Neural cell (in vitro differentiated cells): ENCODE results near the gene SPHK2. TPM values are rescaled to one million over a fixed set of nuclear protein-coding genes. Genes with fewer than 3 reads are reported as not detected.

ENCODE experiments used
- H2AFZ ChIP-seq: fragments of 200-600, 300-800 bp; sonication (generic), shearing (Covaris generic); 2 replicates; pipeline ENCODE4 v1.6.0; 2014; ENCODE audit warnings: low read depth, mild to moderate bottlenecking, antibody characterized with exemption, low read length, moderate library complexity
- H3F3A ChIP-seq: fragments of 200-600 bp; shearing (Covaris generic); 2 replicates; pipeline ENCODE4 v1.6.1; 2016; ENCODE audit warnings: mild to moderate bottlenecking, moderate library complexity, mixed read lengths, antibody characterized with exemption, low read length; ENCODE audit not compliant: insufficient read depth, poor library complexity, severe bottlenecking
- H3K27ac ChIP-seq: fragments of 200-600, 300-800 bp; sonication (generic), shearing (Covaris generic); 2 replicates; pipeline ENCODE4 v1.5.1; 2014; ENCODE audit warnings: mild to moderate bottlenecking, low read length, moderate library complexity
- H3K27me3 ChIP-seq: fragments of 300-800, 200-600 bp; sonication (generic), shearing (Covaris generic); 2 replicates; pipeline ENCODE4 v1.6.0; 2014; ENCODE audit warnings: mild to moderate bottlenecking, low read depth, low read length, moderate library complexity; ENCODE audit not compliant: insufficient read depth
- H3K36me3 ChIP-seq: fragments of 300-800, 200-600 bp; sonication (generic), shearing (Covaris generic); 2 replicates; pipeline ENCODE4 v1.5.1; 2014; ENCODE audit warnings: mild to moderate bottlenecking, antibody characterized with exemption, low read length, moderate library complexity; ENCODE audit not compliant: insufficient read depth
- H3K4me2 ChIP-seq: fragments of 300-800, 200-600 bp; sonication (generic), shearing (Covaris generic); 2 replicates; pipeline ENCODE4 v1.6.0; 2014; ENCODE audit warnings: mild to moderate bottlenecking, low read length
- H3K4me3 ChIP-seq: fragments of 300-800, 200-600 bp; sonication (generic), shearing (Covaris generic); 2 replicates; pipeline ENCODE4 v1.5.1; 2014; ENCODE audit warnings: mild to moderate bottlenecking, low read length, moderate library complexity
- H3K79me2 ChIP-seq: fragments of 200-600 bp; shearing (Covaris generic); replicated peaks from 2 replicates; pipeline ENCODE4 v1.6.0; 2014; ENCODE audit warnings: mild to moderate bottlenecking, low read length, moderate library complexity; ENCODE audit not compliant: insufficient read depth
- H3K9ac ChIP-seq: fragments of 300-800, 200-600 bp; sonication (generic), shearing (Covaris generic); 2 replicates; pipeline ENCODE4 v1.6.1; 2016; ENCODE audit warnings: mild to moderate bottlenecking, low read length, mixed read lengths
- H3K9me2 ChIP-seq: fragments of 200-600 bp; shearing (Covaris generic); 2 replicates; pipeline ENCODE4 v1.6.1; 2016; ENCODE audit warnings: mild to moderate bottlenecking, low read length, mixed read lengths; ENCODE audit not compliant: insufficient read depth
- H3K9me3 ChIP-seq: fragments of 200-600, 300-800 bp; sonication (generic), shearing (Covaris generic); 2 replicates; pipeline ENCODE4 v1.6.1; 2016; ENCODE audit warnings: mild to moderate bottlenecking, mixed run types, low read length, moderate library complexity, mixed read lengths
- H4K20me1 ChIP-seq: fragments of 200-600 bp; shearing (Covaris generic); 2 replicates; pipeline ENCODE4 v1.6.1; 2016; ENCODE audit warnings: mild to moderate bottlenecking, mixed run types; ENCODE audit not compliant: insufficient read depth
- EP300 ChIP-seq: fragments of 450-650 bp; conservative IDR thresholded peaks from 2 replicates; pipeline ENCODE4 v1.6.1; 2014; ENCODE audit warnings: antibody characterized with exemption, mild to moderate bottlenecking, moderate library complexity; ENCODE audit not compliant: poor library complexity, severe bottlenecking
- EZH2 ChIP-seq: fragments of 200-600, 300-800 bp; shearing (Covaris generic), sonication (generic); IDR thresholded peaks from 2 replicates; pipeline ENCODE4 v1.6.1; 2014; ENCODE audit warnings: antibody characterized with exemption, low read length, borderline replicate concordance, mild to moderate bottlenecking; ENCODE audit not compliant: insufficient read depth, poor library complexity, severe bottlenecking
- MXI1 ChIP-seq: fragments of 450-650 bp; conservative IDR thresholded peaks from 2 replicates; pipeline ENCODE4 v1.6.1; 2014; ENCODE audit warnings: antibody characterized with exemption, mild to moderate bottlenecking; ENCODE audit not compliant: poor library complexity, severe bottlenecking
- POLR2AphosphoS5 ChIP-seq: IDR thresholded peaks from 2 replicates; pipeline ENCODE4 v1.6.1; 2012
- RAD21 ChIP-seq: fragments of 450-650 bp; conservative IDR thresholded peaks from 2 replicates; pipeline ENCODE4 v1.6.1; 2014; ENCODE audit warnings: antibody characterized with exemption, mild to moderate bottlenecking, moderate library complexity
- SMC3 ChIP-seq: fragments of 450-650 bp; conservative IDR thresholded peaks from 2 replicates; pipeline ENCODE4 v1.6.1; 2014; ENCODE audit warnings: antibody characterized with exemption, mild to moderate bottlenecking, moderate library complexity; ENCODE audit not compliant: poor library complexity
- TAF1 ChIP-seq: IDR thresholded peaks from 2 replicates; pipeline ENCODE4 v1.6.1; 2012; ENCODE audit warnings: low read depth
- polyA plus RNA-seq: library from polyadenylated mRNA; depleted of rRNA; stranded (reverse); fragments of >200 nt; gene quantifications from 2 replicates; pipeline ENCODE4 v1.2.3, GENCODE V29; 2014
- TF ChIP-seq, protein P1 (sequence below): fragments of 450-650 bp; IDR thresholded peaks from 2 replicates; pipeline ENCODE4 v1.5.1; 2014; ENCODE audit warnings: antibody characterized with exemption, mild to moderate bottlenecking, moderate library complexity; ENCODE audit not compliant: poor library complexity, severe bottlenecking
- TF ChIP-seq, protein P2 (sequence below): IDR thresholded peaks from 2 replicates; pipeline ENCODE4 v1.6.1; 2012; ENCODE audit warnings: borderline replicate concordance

SPHK2 gene
- polyA plus RNA-seq, 1 donor from 2014 or later = 22.6 TPM

DNA sequence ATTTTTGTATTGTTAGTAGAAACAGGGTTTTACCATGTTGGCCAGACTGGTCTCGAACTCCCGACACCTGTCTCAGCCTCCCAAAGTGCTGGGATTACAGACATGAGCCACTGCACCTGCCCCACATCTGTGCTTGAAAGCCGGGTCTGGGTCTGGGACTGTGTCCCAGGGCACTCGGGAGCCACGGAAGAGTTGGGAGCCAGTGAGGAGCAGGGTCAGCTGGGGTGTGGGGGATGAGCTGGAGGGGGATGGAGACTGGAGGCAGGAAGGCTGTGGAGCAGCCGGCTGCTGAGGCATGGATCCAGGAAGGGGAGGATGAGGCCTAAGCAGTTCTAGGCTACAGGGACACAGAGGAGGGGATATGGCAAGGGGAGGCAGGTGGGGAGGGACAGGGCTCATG lies 23.5 kb upstream of the SPHK2 start:
- Histone ChIP-seq H4K20me1 (no peaks in the 10 kb centered on the region), H3K27me3 (no peaks in the 10 kb centered on the region), H3F3A (no peaks in the 10 kb centered on the region), H3K79me2 (no peaks in the 10 kb centered on the region), H3K4me2 (no peak overlapping the region), H3K27ac (no peak overlapping the region), H3K36me3 (no peaks in the 10 kb centered on the region), H3K9me3 (no peaks in the 10 kb centered on the region), H3K4me3 (no peak overlapping the region), H3K9ac (no peak overlapping the region), H3K9me2 (no peaks in the 10 kb centered on the region), H2AFZ (no peak overlapping the region)
- TF ChIP-seq POLR2AphosphoS5 (no peak), TAF1 (no peak), EZH2 (no peak), EP300 (no peak), MXI1 (no peak), RAD21 (no peak), SMC3 (no peak)
- TF ChIP-seq, protein P1, sequence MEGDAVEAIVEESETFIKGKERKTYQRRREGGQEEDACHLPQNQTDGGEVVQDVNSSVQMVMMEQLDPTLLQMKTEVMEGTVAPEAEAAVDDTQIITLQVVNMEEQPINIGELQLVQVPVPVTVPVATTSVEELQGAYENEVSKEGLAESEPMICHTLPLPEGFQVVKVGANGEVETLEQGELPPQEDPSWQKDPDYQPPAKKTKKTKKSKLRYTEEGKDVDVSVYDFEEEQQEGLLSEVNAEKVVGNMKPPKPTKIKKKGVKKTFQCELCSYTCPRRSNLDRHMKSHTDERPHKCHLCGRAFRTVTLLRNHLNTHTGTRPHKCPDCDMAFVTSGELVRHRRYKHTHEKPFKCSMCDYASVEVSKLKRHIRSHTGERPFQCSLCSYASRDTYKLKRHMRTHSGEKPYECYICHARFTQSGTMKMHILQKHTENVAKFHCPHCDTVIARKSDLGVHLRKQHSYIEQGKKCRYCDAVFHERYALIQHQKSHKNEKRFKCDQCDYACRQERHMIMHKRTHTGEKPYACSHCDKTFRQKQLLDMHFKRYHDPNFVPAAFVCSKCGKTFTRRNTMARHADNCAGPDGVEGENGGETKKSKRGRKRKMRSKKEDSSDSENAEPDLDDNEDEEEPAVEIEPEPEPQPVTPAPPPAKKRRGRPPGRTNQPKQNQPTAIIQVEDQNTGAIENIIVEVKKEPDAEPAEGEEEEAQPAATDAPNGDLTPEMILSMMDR = no peak
- TF ChIP-seq, protein P2, sequence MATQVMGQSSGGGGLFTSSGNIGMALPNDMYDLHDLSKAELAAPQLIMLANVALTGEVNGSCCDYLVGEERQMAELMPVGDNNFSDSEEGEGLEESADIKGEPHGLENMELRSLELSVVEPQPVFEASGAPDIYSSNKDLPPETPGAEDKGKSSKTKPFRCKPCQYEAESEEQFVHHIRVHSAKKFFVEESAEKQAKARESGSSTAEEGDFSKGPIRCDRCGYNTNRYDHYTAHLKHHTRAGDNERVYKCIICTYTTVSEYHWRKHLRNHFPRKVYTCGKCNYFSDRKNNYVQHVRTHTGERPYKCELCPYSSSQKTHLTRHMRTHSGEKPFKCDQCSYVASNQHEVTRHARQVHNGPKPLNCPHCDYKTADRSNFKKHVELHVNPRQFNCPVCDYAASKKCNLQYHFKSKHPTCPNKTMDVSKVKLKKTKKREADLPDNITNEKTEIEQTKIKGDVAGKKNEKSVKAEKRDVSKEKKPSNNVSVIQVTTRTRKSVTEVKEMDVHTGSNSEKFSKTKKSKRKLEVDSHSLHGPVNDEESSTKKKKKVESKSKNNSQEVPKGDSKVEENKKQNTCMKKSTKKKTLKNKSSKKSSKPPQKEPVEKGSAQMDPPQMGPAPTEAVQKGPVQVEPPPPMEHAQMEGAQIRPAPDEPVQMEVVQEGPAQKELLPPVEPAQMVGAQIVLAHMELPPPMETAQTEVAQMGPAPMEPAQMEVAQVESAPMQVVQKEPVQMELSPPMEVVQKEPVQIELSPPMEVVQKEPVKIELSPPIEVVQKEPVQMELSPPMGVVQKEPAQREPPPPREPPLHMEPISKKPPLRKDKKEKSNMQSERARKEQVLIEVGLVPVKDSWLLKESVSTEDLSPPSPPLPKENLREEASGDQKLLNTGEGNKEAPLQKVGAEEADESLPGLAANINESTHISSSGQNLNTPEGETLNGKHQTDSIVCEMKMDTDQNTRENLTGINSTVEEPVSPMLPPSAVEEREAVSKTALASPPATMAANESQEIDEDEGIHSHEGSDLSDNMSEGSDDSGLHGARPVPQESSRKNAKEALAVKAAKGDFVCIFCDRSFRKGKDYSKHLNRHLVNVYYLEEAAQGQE = no peak

DNA sequence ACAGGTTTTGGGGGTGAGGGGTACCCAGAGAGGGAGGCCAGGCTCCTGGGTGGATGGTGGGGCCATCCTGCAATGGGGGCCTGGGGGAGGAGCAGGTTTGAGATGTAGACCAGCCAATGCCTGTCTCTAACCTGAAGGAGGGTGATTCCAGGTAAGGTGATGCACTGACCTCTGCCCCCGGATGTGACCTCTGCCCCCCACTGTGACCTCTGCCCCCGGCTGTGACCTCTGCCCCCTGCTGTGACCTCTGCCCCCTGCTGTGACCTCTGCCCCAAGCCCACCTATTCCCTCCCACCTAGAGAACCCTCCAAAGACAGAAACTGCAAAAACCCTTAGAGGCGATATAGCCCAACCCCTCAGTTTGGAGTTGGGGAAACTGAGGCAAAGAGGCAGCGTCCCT lies 23.1 kb upstream of the SPHK2 start:
- Histone ChIP-seq H3K27ac (no peak overlapping the region), H2AFZ (no peak overlapping the region)
- TF ChIP-seq, protein P1 = no peak
- TF ChIP-seq RAD21 (no peak), EP300 (no peak), POLR2AphosphoS5 (no peak), TAF1 (no peak), SMC3 (no peak), MXI1 (no peak), EZH2 (no peak)
- TF ChIP-seq, protein P2 = no peak

More for the DNA sequence above, 23.1 kb upstream of the SPHK2 start:
- H3K27me3 ChIP-seq = no peaks in the 10 kb centered on the region
- H3F3A ChIP-seq = no peaks in the 10 kb centered on the region
- H3K9ac ChIP-seq = no peak overlapping the region
- no peaks in the 10 kb centered on the region for H3K9me3 ChIP-seq
- H3K36me3 ChIP-seq = no peaks in the 10 kb centered on the region
- no peaks in the 10 kb centered on the region for H3K79me2 ChIP-seq
- no peaks in the 10 kb centered on the region for H4K20me1 ChIP-seq
- H3K9me2 ChIP-seq = no peaks in the 10 kb centered on the region
- no peak overlapping the region for H3K4me3 ChIP-seq
- H3K4me2 ChIP-seq = no peak overlapping the region
